Measurements from ENCODE around the gene ZNF444. TPM values are rescaled to one million over a fixed set of nuclear protein-coding genes. Genes with fewer than 3 reads are reported as not detected.

ZNF444 gene
- total and polyA plus RNA-seq, 2 donors (not counting 3 experiments of a cell fraction or from before 2014, with no cell fraction given), result 37.2 to 41.7 TPM

GRCh38 chr19:56116606-56117005, 24.5 kb upstream of the ZNF444 start:
- no peak for TF ChIP-seq EZH2 (IDR thresholded peaks at IDR 0.05; ENCODE audit: borderline replicate concordance, low read depth, low read length, severe bottlenecking)
- no peak for TF ChIP-seq GATA2 (IDR thresholded peaks at IDR 0.05; ENCODE audit: insufficient read depth, insufficient read length, low read depth, low read length)
- no peak for TF ChIP-seq MYC (IDR thresholded peaks at IDR 0.05; ENCODE audit: low read depth, low read length)
- no peaks in the 10 kb centered on the region for H3K27me3 ChIP-seq (ENCODE audit: control insufficient read depth in 2 of 2, insufficient read depth in 2 of 2, low read length in 2 of 2)
- H3K9me3 ChIP-seq (replicated peaks; ENCODE audit: control insufficient read depth, insufficient read depth, low read length), result no peaks in the 10 kb centered on the region
- H3K4me2 ChIP-seq (ENCODE audit: insufficient read depth, low read length), result no peak overlapping the region
- BruUV-seq (replicated peaks), result no TSS peak
- no peak overlapping the region for H3K27ac ChIP-seq (ENCODE audit: insufficient read depth, low read depth, low read length)
- POLR2A ChIA-PET, result no interaction called here
- H3K9me1 ChIP-seq (replicated peaks; ENCODE audit: control insufficient read depth, extremely low read depth, insufficient read depth, low read length), result no peaks in the 10 kb centered on the region
- H3K9ac ChIP-seq (replicated peaks; ENCODE audit: extremely low read depth, insufficient read depth, low read length), result no peak overlapping the region
- no peaks in the 10 kb centered on the region for H4K20me1 ChIP-seq (replicated peaks; ENCODE audit: control insufficient read depth, extremely low read depth, insufficient read depth, low read length)
- dilution Hi-C loops (cut with MboI; ENCODE audit: extremely low pct_ligation_motif_present, low sequenced_read_pairs), result no loop called here
- H3K4me1 ChIP-seq (ENCODE audit: control insufficient read depth, extremely low read depth, insufficient read depth, low read length), result peaks cover 28% of the 10 kb centered on the region
- FAIRE-seq (no peak), DNase-seq (ENCODE audit: low read depth, low spot score) (no peak)
- no peak overlapping the region for H3K4me3 ChIP-seq (replicated peaks in 1 of 3; ENCODE audit: insufficient read depth in 1 of 3, low read depth in 1 of 3, low read length in 3 of 3)
- intact Hi-C loops (cut with micrococcal nuclease), result no loop called here
- CTCF ChIA-PET, result interaction anchor here (1.2 kb wide), 1 partner anchor 51 kb away, joined by 4 read pairs; no protein-coding TSS in a partner anchor
- H3K36me3 ChIP-seq (ENCODE audit: control insufficient read depth in 2 of 2, extremely low read depth in 1 of 2, insufficient read depth in 2 of 2, low read length in 2 of 2), result no peaks in the 10 kb centered on the region
- H3K79me2 ChIP-seq (ENCODE audit: control insufficient read depth, insufficient read depth, low read length), result peaks cover 81% of the 10 kb centered on the region
- no peak overlapping the region for H2AFZ ChIP-seq (ENCODE audit: low read depth, low read length)

GRCh38 chr19:56117376-56117884, 23.7 kb upstream of the ZNF444 start:
- intact Hi-C loops (cut with micrococcal nuclease) (no loop called here), dilution Hi-C loops (cut with MboI; ENCODE audit: extremely low pct_ligation_motif_present, low sequenced_read_pairs) (no loop called here)
- no peaks in the 10 kb centered on the region for H3K9me1 ChIP-seq (replicated peaks; ENCODE audit: control insufficient read depth, extremely low read depth, insufficient read depth, low read length)
- POLR2A ChIA-PET, result no interaction called here
- H3K4me2 ChIP-seq (ENCODE audit: insufficient read depth, low read length), result no peak overlapping the region
- CTCF ChIA-PET, result interaction anchor here (1.2 kb wide), 1 partner anchor 51 kb away, joined by 4 read pairs; no protein-coding TSS in a partner anchor
- H2AFZ ChIP-seq (ENCODE audit: low read depth, low read length), result no peak overlapping the region
- H3K4me3 ChIP-seq (replicated peaks in 1 of 3; ENCODE audit: insufficient read depth in 1 of 3, low read depth in 1 of 3, low read length in 3 of 3), result no peak overlapping the region
- DNase-seq (ENCODE audit: low read depth, low spot score) (no peak), FAIRE-seq (no peak)
- H3K27me3 ChIP-seq (ENCODE audit: control insufficient read depth in 2 of 2, insufficient read depth in 2 of 2, low read length in 2 of 2), result no peaks in the 10 kb centered on the region
- no peak for TF ChIP-seq MYC (IDR thresholded peaks at IDR 0.05; ENCODE audit: low read depth, low read length)
- TF ChIP-seq POLR2AphosphoS5 (IDR thresholded peaks at IDR 0.05; ENCODE audit: insufficient read depth, low read depth, low read length), result no peak
- TF ChIP-seq GATA2 (IDR thresholded peaks at IDR 0.05; ENCODE audit: insufficient read depth, insufficient read length, low read depth, low read length), result no peak
- no peak for TF ChIP-seq POLR2A (IDR thresholded peaks at IDR 0.05; ENCODE audit: low read depth, low read length)
- TF ChIP-seq MAX (IDR thresholded peaks at IDR 0.05; ENCODE audit: insufficient read depth, insufficient read length), result no peak
- no peak for TF ChIP-seq CTCF (IDR thresholded peaks at IDR 0.05; ENCODE audit: extremely low read depth in 1 of 2, insufficient read depth in 1 of 2, low read depth in 1 of 2, low read length in 2 of 2)
- no peak for TF ChIP-seq JUN (IDR thresholded peaks at IDR 0.05; ENCODE audit: borderline replicate concordance, insufficient read depth, insufficient read length, low read depth)
- BruUV-seq (replicated peaks), result no TSS peak
- H3K36me3 ChIP-seq (ENCODE audit: control insufficient read depth in 2 of 2, extremely low read depth in 1 of 2, insufficient read depth in 2 of 2, low read length in 2 of 2), result no peaks in the 10 kb centered on the region
- peaks cover 73% of the 10 kb centered on the region for H3K79me2 ChIP-seq (ENCODE audit: control insufficient read depth, insufficient read depth, low read length)
- H3K9me3 ChIP-seq (replicated peaks; ENCODE audit: control insufficient read depth, insufficient read depth, low read length), result no peaks in the 10 kb centered on the region
- H3K4me1 ChIP-seq (ENCODE audit: control insufficient read depth, extremely low read depth, insufficient read depth, low read length), result peaks cover 24% of the 10 kb centered on the region
- H3K9ac ChIP-seq (replicated peaks; ENCODE audit: extremely low read depth, insufficient read depth, low read length), result no peak overlapping the region
- no peak overlapping the region for H3K27ac ChIP-seq (ENCODE audit: insufficient read depth, low read depth, low read length)
- H4K20me1 ChIP-seq (replicated peaks; ENCODE audit: control insufficient read depth, extremely low read depth, insufficient read depth, low read length), result no peaks in the 10 kb centered on the region

Measured in endothelial cell of umbilical vein (primary cell).